Heart right ventricle (tissue), 16 donors: Measurements from ENCODE around the gene GPR3. TPM values are rescaled to one million over a fixed set of nuclear protein-coding genes. Genes with fewer than 3 reads are reported as not detected.

ENCODE experiments used
- ATAC-seq, 8 donors: fragments of 200-7000 bp; cut with Tn5 transposase; one replicate each; pipeline ENCODE4 v1.9.1; 2020; ENCODE audit warnings: mild to moderate bottlenecking in 8 of 8, moderate library complexity in 8 of 8, moderate number of reproducible peaks in 1 of 8
- DNase-seq, 2 donors: peaks; one replicate each; pipeline ENCODE4 v3.0.0-alpha.2; 2020
- H3K27ac ChIP-seq, 10 donors: fragments of 200-600 bp; sonication (generic) in 2 of 10; one replicate each; pipeline versions ENCODE4 v1.5.0 to v1.8.0; 2020 to 2022; ENCODE audit warnings: mild to moderate bottlenecking in 3 of 10
- H3K27me3 ChIP-seq, 7 donors: fragments of 200-600 bp; one replicate each; pipeline ENCODE4 v1.8.0; 2021 to 2022; ENCODE audit warnings: mild to moderate bottlenecking in 2 of 7
- H3K36me3 ChIP-seq, 9 donors: fragments of 200-600 bp; sonication (generic) in 1 of 9; one replicate each; pipeline versions ENCODE4 v1.5.0 to v1.8.0; 2020 to 2022; ENCODE audit warnings: mild to moderate bottlenecking in 2 of 9
- H3K4me1 ChIP-seq, 9 donors: fragments of 200-600 bp; sonication (generic) in 1 of 9; one replicate each; pipeline versions ENCODE4 v1.5.0 to v1.8.0; 2020 to 2022; ENCODE audit warnings: mild to moderate bottlenecking in 4 of 9
- H3K4me3 ChIP-seq, 10 donors: fragments of 200-600 bp; sonication (generic) in 2 of 10; one replicate each; pipeline versions ENCODE4 v1.5.0 to v1.8.0; 2020 to 2022; ENCODE audit warnings: mild to moderate bottlenecking in 7 of 10, moderate library complexity in 2 of 10
- H3K9me3 ChIP-seq, 11 donors: fragments of 200-600 bp in 10 of 11; sonication (generic) in 2 of 11; one replicate each; pipeline versions ENCODE4 v1.5.0 to v1.8.0; 2013 to 2022; ENCODE audit warnings: mild to moderate bottlenecking in 2 of 11, control low read depth in 1 of 11, moderate library complexity in 1 of 11
- WGBS, 2 donors: extraction: QIAGEN DNeasy Blood & Tissue Kit; methylation state at CpG; one replicate each; pipeline ENCODE4 v1.1.7; 2013; ENCODE audit warnings: inconsistent platforms in 1 of 2; 5-methylcytosine and 5-hydroxymethylcytosine counted together
- intact Hi-C, 10 donors: fragments of 100-400 bp; cut with DNase I; formaldehyde crosslinking; loops; one replicate each; pipeline versions ENCODE4 v1.11.1 to v1.14.2; 2022
- polyA plus RNA-seq, 2 donors: library from polyadenylated mRNA; stranded (reverse); fragments of 200-250 nt; gene quantifications; one replicate each; pipeline ENCODE4 v1.2.3, GENCODE V29; 2013
- total RNA-seq, 10 donors: library from RNA; stranded (reverse); fragmentation: NEBNext Ultra II Directional in 3 of 10; extraction: Animal tissue kit (Norgen Biotek cat#: 25700) in 3 of 10; gene quantifications; one replicate each; pipeline versions ENCODE4 v1.2.1 to v1.2.4, GENCODE V29; 2021 to 2023
- TF ChIP-seq, protein P1 (sequence below), 9 donors: fragments of 200-600 bp; sonication (generic) in 2 of 9; IDR thresholded peaks; one replicate each; pipeline versions ENCODE4 v1.5.0 to v1.8.0; 2021 to 2022; ENCODE audit warnings: antibody characterized with exemption in 9 of 9, mild to moderate bottlenecking in 5 of 9, moderate library complexity in 1 of 9
- donor health status: Arrhythmogenic right ventricular cardiomyopathy.
- donor health status: ischemic (EF 13 %, LVEDD 7.1; RV severe dilation, severe dysfunction).
- donor health status: healthy with polysubstance abuse.
- donor health status: DM: no; HTN: yes; CAD: no.
- donor health status: DM: no; HTN: no; CAD: no.
- donor health status: ischemic (EF 25% LVEDD 6.9; RV normal size, moderate dysfunction).
- donor health status: ischemic (EF 25% LVEDD 5.7; RV mildly dilated, moderate dysfunction).
- donor health status: healthy.
- donor health status: DM: yes; HTN: yes; CAD: no.
- donor health status: Ischemic cardiomyopathy.
- donor health status: ischemic (EF 35%, LVEDD 5.7; RV mildly dilated, moderate dysfunction).
- donor health status: nonischemic (EF 11% LVEDD 7.7; RV severe dilation, severe dysfunction).
- donor health status: DM: yes; HTN: yes; CAD: no.
- donor health status: PGD.
- donor health status: ischemic (EF 29% LVEDD 5.4; RV normal size, mild dysfunction).
- donor health status: nonischemic (EF 23%, LVEDD 6.1; RV moderate dilation, normal function).

The GPR3 gene
- total and polyA plus RNA-seq, 12 donors: 0.27 to 3.4 (median 0.42) TPM; not detected in 1

GRCh38 chr1:27356619-27357280 lies 35.7 kb upstream of the GPR3 start:
- H3K4me1 ChIP-seq: peaks cover 0 to 29% (median 10%) of the 10 kb centered on the region in 9 donors
- H3K27ac ChIP-seq: peak overlapping the region in 2 of 10 donors; percentile 21 to 36
- DNase-seq (no peak), ATAC-seq (peak in 1 of 8 donors; percentile 7)
- H3K27me3 ChIP-seq: no peaks in the 10 kb centered on the region
- H3K9me3 ChIP-seq: no peaks in the 10 kb centered on the region
- TF ChIP-seq, protein P1, sequence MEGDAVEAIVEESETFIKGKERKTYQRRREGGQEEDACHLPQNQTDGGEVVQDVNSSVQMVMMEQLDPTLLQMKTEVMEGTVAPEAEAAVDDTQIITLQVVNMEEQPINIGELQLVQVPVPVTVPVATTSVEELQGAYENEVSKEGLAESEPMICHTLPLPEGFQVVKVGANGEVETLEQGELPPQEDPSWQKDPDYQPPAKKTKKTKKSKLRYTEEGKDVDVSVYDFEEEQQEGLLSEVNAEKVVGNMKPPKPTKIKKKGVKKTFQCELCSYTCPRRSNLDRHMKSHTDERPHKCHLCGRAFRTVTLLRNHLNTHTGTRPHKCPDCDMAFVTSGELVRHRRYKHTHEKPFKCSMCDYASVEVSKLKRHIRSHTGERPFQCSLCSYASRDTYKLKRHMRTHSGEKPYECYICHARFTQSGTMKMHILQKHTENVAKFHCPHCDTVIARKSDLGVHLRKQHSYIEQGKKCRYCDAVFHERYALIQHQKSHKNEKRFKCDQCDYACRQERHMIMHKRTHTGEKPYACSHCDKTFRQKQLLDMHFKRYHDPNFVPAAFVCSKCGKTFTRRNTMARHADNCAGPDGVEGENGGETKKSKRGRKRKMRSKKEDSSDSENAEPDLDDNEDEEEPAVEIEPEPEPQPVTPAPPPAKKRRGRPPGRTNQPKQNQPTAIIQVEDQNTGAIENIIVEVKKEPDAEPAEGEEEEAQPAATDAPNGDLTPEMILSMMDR (IDR thresholded peaks at IDR 0.05): no peak
- 88 to 91% methylated on average over 37 of the region's 37 CpGs for WGBS, 2 donors
- intact Hi-C loops: loop anchor here in 8 of 10 donors (5.0 to 10.0 kb wide), 2 partner anchors 36 to 52 kb away; partner anchors contain the start of gene GPR3 (in 8 of the 8)
- H3K4me3 ChIP-seq: peak overlapping the region in 2 of 10 donors; percentile 15 to 41
- H3K36me3 ChIP-seq: peaks cover 8 to 93% (median 50%) of the 10 kb centered on the region in 9 donors

DNA sequence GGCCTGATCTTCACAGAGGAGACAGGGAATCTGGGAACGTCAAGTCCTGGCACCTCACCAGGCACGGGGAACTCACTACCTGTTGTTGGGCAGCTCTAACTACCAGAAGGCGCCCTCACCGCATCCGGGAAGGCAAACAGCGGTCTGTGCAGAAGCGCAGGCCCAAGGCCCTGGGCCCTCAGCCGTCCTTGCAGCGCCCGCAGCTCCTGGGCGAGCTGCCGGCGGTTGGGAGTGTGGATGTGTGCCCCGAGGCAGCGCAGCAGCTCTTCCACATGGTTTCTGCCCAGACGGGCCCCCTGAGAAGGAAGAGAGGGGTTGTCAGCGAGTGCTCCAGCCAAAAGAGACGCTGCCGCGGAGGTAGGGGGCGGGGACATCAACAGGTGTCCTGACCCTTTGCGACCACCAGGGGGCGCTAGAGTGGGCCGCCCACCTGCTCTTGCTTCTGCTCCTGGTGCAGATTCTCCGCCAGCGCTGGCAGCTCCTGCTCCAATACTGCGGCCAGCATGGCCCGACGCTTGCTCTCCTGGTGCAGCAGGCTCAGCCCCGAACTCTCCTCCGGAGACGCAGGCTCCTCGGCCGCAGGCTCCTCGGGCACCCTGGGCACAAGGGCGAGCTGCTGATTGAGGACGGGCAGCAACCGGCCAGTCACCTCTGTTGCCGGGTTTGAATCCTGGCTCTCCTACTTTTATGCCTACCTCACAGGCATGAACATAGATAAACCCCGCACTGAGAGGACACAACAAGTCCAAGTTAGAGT lies 35.0 kb upstream of the GPR3 start:
- Histone ChIP-seq H3K4me1 (peaks cover 0 to 29% (median 10%) of the 10 kb centered on the region in 9 donors), H3K27me3 (no peaks in the 10 kb centered on the region), H3K9me3 (no peaks in the 10 kb centered on the region), H3K27ac (peak overlapping the region in 2 of 10 donors; percentile 21 to 36), H3K4me3 (peak overlapping the region in 2 of 10 donors; percentile 15 to 41), H3K36me3 (peaks cover 10 to 100% (median 56%) of the 10 kb centered on the region in 9 donors)
- DNase-seq (peak; percentile 69 to 76), ATAC-seq (peak; percentile 33 to 87 (median 69))
- TF ChIP-seq, protein P1 (IDR thresholded peaks at IDR 0.05): peak; percentile 94 to 100 (median 98)
- 41 to 49% methylated on average over 40 of the region's 40 CpGs for WGBS, 2 donors
- intact Hi-C loops: loop anchor here in 8 of 10 donors (5.0 to 10.0 kb wide), 2 partner anchors 35 to 53 kb away; partner anchors contain the start of gene GPR3 (in 8 of the 8)

GRCh38 chr1:27358038-27358927 lies 34.1 kb upstream of the GPR3 start:
- peaks cover 12 to 100% (median 64%) of the 10 kb centered on the region in 9 donors for H3K36me3 ChIP-seq
- H3K4me1 ChIP-seq: peaks cover 0 to 29% (median 10%) of the 10 kb centered on the region in 9 donors
- H3K27ac ChIP-seq: no peak overlapping the region
- no peak for ATAC-seq
- TF ChIP-seq, protein P1 (IDR thresholded peaks at IDR 0.05): no peak
- intact Hi-C loops: loop anchor here in 8 of 10 donors (5.0 to 10.0 kb wide), 2 partner anchors 34 to 53 kb away; partner anchors contain the start of gene GPR3 (in 8 of the 8)
- DNase-seq: no peak
- H3K4me3 ChIP-seq: no peak overlapping the region
- no peaks in the 10 kb centered on the region for H3K9me3 ChIP-seq
- 95% methylated on average over 21 of the region's 21 CpGs for WGBS, 2 donors
- no peaks in the 10 kb centered on the region for H3K27me3 ChIP-seq
